Right cardiac atrium (tissue), 5 donors: Measurements from ENCODE around the gene CRIP1. TPM values are rescaled to one million over a fixed set of nuclear protein-coding genes. Genes with fewer than 3 reads are reported as not detected.

Experiments
- ATAC-seq, 2 donors: fragments of 200-7000 bp; cut with Tn5 transposase; one replicate each; pipeline versions ENCODE4 v1.8.0 to v1.9.1; 2020; ENCODE audit warnings: moderate library complexity in 2 of 2, mild to moderate bottlenecking in 1 of 2
- DNase-seq, 3 donors: peaks; one replicate each; pipeline ENCODE4 v3.0.0-alpha.2; 2020
- H3K27ac ChIP-seq: one replicate; pipeline ENCODE4 v1.5.1; 2013; ENCODE audit warnings: mild to moderate bottlenecking, low read length, control low read depth, moderate library complexity
- H3K27me3 ChIP-seq: one replicate; pipeline ENCODE4 v1.6.1; 2013; ENCODE audit not compliant: control insufficient read depth, insufficient read depth
- H3K4me1 ChIP-seq: one replicate; pipeline ENCODE4 v1.6.1; 2013; ENCODE audit warnings: low read length; ENCODE audit not compliant: control insufficient read depth, insufficient read depth
- H3K4me3 ChIP-seq: one replicate; pipeline ENCODE4 v1.5.1; 2013; ENCODE audit warnings: low read length, control low read depth
- H3K9me3 ChIP-seq: one replicate; pipeline ENCODE4 v1.6.1; 2013; ENCODE audit warnings: low read length; ENCODE audit not compliant: control insufficient read depth
- WGBS: extraction: QIAGEN DNeasy Blood & Tissue Kit; methylation state at CpG from one replicate; pipeline ENCODE4 v1.1.7; 2013; 5-methylcytosine and 5-hydroxymethylcytosine counted together
- intact Hi-C, 4 donors: fragments of 100-400 bp; cut with DNase I; formaldehyde crosslinking; loops; one replicate each; pipeline versions ENCODE4 v1.11.0 to v1.14.0; 2022 to 2023
- polyA plus RNA-seq: library from polyadenylated mRNA; stranded (reverse); fragments of 200-250 nt; gene quantifications from one replicate; pipeline ENCODE4 v1.2.3, GENCODE V29; 2013
- total RNA-seq, 4 donors: library from RNA; stranded (reverse); fragmentation: NEBNext Ultra II Directional; extraction: Animal tissue kit (Norgen Biotek cat#: 25700); gene quantifications; one replicate each; pipeline ENCODE4 v1.2.1, GENCODE V29; 2021
- donor health status: healthy with polysubstance abuse.
- donor health status: DM: no; HTN: yes; CAD: no.
- donor health status: DM: no; HTN: no; CAD: no.
- donor health status: DM: no; HTN: yes; CAD: no; lungs with severe emphysema.
- donor health status: DM: yes; HTN: yes; CAD: no.

CRIP1 gene
- total and polyA plus RNA-seq, 5 donors: 161 to 243 (median 204) TPM

- WGBS: 59% methylated on average over 50 of the region's 56 CpGs
- DNase-seq (peak in 1 of 3 donors; percentile 68), ATAC-seq (no peak)
- H3K4me3 ChIP-seq: peak overlapping the region; percentile 84
- intact Hi-C loops: no loop called here
- H3K4me1 ChIP-seq: peaks cover 11% of the 10 kb centered on the region
- no peaks in the 10 kb centered on the region for H3K27me3 ChIP-seq
- H3K27ac ChIP-seq: peak overlapping the region; percentile 95
- H3K9me3 ChIP-seq: no peaks in the 10 kb centered on the region
These were observed 8.9 kb upstream of the CRIP1 start for GRCh38 chr14:105477660-105478397.

- 63% methylated on average over 81 of the region's 81 CpGs for WGBS
- no peak overlapping the region for H3K4me3 ChIP-seq
- no peaks in the 10 kb centered on the region for H3K9me3 ChIP-seq
- no peak overlapping the region for H3K27ac ChIP-seq
- peak in 1 of 3 donors; percentile 67 for DNase-seq
- intact Hi-C loops: no loop called here
- ATAC-seq: no peak
- H3K4me1 ChIP-seq: peaks cover 8% of the 10 kb centered on the region
- H3K27me3 ChIP-seq: no peaks in the 10 kb centered on the region
These were observed 8.1 kb upstream of the CRIP1 start for GRCh38 chr14:105478398-105479251.

DNA sequence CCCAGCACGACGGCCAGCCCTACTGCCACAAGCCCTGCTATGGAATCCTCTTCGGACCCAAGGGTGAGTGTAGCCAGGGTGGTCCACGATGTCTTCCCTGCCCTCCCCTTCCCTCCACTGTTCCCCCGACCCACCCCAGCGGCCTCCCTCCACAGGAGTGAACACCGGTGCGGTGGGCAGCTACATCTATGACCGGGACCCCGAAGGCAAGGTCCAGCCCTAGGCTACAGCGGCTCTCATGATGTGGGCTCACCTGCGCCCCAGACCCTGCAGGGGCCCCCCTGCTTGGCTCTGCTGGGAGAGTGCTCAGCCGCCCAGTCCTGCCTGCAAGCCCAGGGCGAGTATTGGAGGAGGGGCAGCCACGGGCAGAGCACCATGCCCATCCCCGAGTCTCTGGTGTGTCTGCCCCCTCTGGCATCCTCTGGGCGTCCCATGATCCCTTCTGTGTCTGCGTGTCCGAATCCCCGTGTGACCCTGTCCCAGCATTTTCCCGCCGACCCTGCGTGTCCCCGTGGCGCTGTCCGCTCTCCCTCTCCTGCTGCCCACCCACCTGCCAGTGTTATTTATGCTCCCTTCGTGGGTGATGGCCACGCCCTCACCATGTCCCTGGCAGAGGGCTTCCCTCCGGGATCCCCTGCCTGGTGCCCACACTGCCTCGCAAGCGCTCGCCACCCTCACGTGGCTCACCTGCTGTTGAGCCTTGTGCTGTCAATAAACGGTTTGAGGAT, 7.1 kb upstream of the CRIP1 start:
- peaks cover 12% of the 10 kb centered on the region for H3K4me1 ChIP-seq
- no peak overlapping the region for H3K4me3 ChIP-seq
- peak in 2 of 3 donors; percentile 37 to 66 for DNase-seq
- no peak for ATAC-seq
- 54% methylated on average over 34 of the region's 34 CpGs for WGBS
- intact Hi-C loops: loop anchor here in 2 of 4 donors (10.0 kb wide), 2 partner anchors 105 to 275 kb away; no protein-coding TSS in a partner anchor
- no peaks in the 10 kb centered on the region for H3K9me3 ChIP-seq
- H3K27me3 ChIP-seq: no peaks in the 10 kb centered on the region
- H3K27ac ChIP-seq: no peak overlapping the region

- Histone ChIP-seq H3K27me3 (no peaks in the 10 kb centered on the region), H3K9me3 (no peaks in the 10 kb centered on the region), H3K27ac (peak overlapping the region; percentile 95), H3K4me1 (peaks cover 13% of the 10 kb centered on the region), H3K4me3 (no peak overlapping the region)
- 51% methylated on average over 15 of the region's 15 CpGs for WGBS
- no peak for ATAC-seq
- DNase-seq: peak in 1 of 3 donors; percentile 47
- intact Hi-C loops: loop anchor here in 2 of 4 donors (10.0 kb wide), 2 partner anchors 105 to 275 kb away; no protein-coding TSS in a partner anchor
These were observed 6.4 kb upstream of the CRIP1 start for GRCh38 chr14:105480199-105480746.

GRCh38 chr14:105480807-105481801, 5.6 kb upstream of the CRIP1 start:
- DNase-seq (peak; percentile 89 to 96 (median 96)), ATAC-seq (peak; percentile 61 to 66)
- intact Hi-C loops: loop anchor here in 2 of 4 donors (10.0 kb wide), 2 partner anchors 106 to 276 kb away; no protein-coding TSS in a partner anchor
- Histone ChIP-seq H3K4me3 (peak overlapping the region; percentile 5), H3K9me3 (no peaks in the 10 kb centered on the region), H3K4me1 (peaks cover 20% of the 10 kb centered on the region), H3K27me3 (no peaks in the 10 kb centered on the region), H3K27ac (peak overlapping the region; percentile 95)
- WGBS: under 1% methylated on average over 35 of the region's 35 CpGs

DNA sequence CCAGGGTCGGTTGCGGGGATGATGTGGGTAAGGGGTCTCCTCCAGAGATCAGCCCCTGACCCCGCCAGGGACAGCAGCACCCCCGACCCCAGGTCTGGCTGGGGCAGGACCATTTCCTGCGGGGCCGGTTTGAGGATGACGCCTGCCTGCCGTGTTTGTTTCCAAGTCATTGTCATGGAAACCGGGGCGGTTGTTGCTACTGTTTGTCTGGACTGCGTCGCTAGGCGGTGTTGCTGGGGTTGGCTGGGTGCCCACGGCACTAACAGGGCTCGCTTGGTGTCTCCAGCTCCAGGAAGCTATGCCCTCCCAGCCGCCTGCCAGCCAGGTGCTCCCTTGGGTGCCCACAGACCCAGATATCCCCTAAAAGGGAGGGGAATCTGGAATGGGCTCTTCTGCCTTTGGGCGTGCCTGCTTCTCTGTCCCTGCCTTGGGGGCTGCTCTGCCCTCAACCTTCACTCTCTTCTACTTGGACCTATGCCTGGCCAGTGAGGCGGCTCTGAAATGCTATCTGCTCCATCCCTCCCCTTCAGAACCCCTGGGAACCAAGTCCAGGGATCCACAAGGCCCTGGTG, 4.7 kb upstream of the CRIP1 start:
- DNase-seq (peak; percentile 97 to 98 (median 98)), ATAC-seq (peak; percentile 43 to 61)
- peak overlapping the region; percentile 84 for H3K27ac ChIP-seq
- intact Hi-C loops: loop anchor here in 2 of 4 donors (10.0 kb wide), 2 partner anchors 107 to 277 kb away; no protein-coding TSS in a partner anchor
- 2% methylated on average over 18 of the region's 18 CpGs for WGBS
- no peaks in the 10 kb centered on the region for H3K27me3 ChIP-seq
- peak overlapping the region; percentile 5 for H3K4me3 ChIP-seq
- no peaks in the 10 kb centered on the region for H3K9me3 ChIP-seq
- peaks cover 22% of the 10 kb centered on the region for H3K4me1 ChIP-seq

- peak in 2 of 3 donors; percentile 42 to 69 for DNase-seq
These were observed 4.1 kb upstream of the CRIP1 start for GRCh38 chr14:105482486-105483110.

GRCh38 chr14:105483300-105484068, 3.2 kb upstream of the CRIP1 start:
- 52% methylated on average over 18 of the region's 18 CpGs for WGBS
- Histone ChIP-seq H3K4me1 (peaks cover 22% of the 10 kb centered on the region), H3K4me3 (no peak overlapping the region), H3K27ac (peak overlapping the region; percentile 84), H3K9me3 (no peaks in the 10 kb centered on the region), H3K27me3 (no peaks in the 10 kb centered on the region)
- no peak for ATAC-seq
- intact Hi-C loops: loop anchor here in 2 of 4 donors (10.0 kb wide), 2 partner anchors 109 to 279 kb away; no protein-coding TSS in a partner anchor
- peak; percentile 44 to 83 (median 69) for DNase-seq

More at GRCh38 chr14:105482486-105483110, 4.1 kb upstream of the CRIP1 start:
- Histone ChIP-seq H3K4me3 (no peak overlapping the region), H3K27me3 (no peaks in the 10 kb centered on the region), H3K27ac (peak overlapping the region; percentile 84), H3K4me1 (peaks cover 22% of the 10 kb centered on the region), H3K9me3 (no peaks in the 10 kb centered on the region)
- WGBS: 58% methylated on average over 18 of the region's 18 CpGs
- intact Hi-C loops: loop anchor here in 2 of 4 donors (10.0 kb wide), 2 partner anchors 108 to 278 kb away; no protein-coding TSS in a partner anchor
- ATAC-seq: no peak
